Activated naive CD4-positive, alpha-beta T cell treated with anti-CD3 and anti-CD28 coated beads, Interleukin-2, amount 50 U/mL, for 24 hours (primary cell): ENCODE data around the gene MUSK.
"Not testable (repeated sequence)": the region's sequence is repeated elsewhere in the genome, so short reads cannot be mapped to it uniquely, and the experiment has no call there.

Experiments
- H3K27ac Mint-ChIP-seq: one replicate; pipeline ENCODE4 v1.8.0; 2021; ENCODE audit warnings: mild to moderate bottlenecking, mixed read lengths
- H3K27me3 Mint-ChIP-seq: one replicate; pipeline ENCODE4 v1.8.0; 2021; ENCODE audit warnings: mixed read lengths
- H3K36me3 Mint-ChIP-seq: one replicate; pipeline ENCODE4 v1.8.0; 2021; ENCODE audit warnings: mixed read lengths
- H3K4me1 Mint-ChIP-seq: one replicate; pipeline ENCODE4 v1.8.0; 2021; ENCODE audit warnings: mixed read lengths
- H3K4me3 Mint-ChIP-seq: one replicate; pipeline ENCODE4 v1.8.0; 2021; ENCODE audit warnings: mild to moderate bottlenecking, mixed read lengths
- H3K9me3 Mint-ChIP-seq: one replicate; pipeline ENCODE4 v1.8.0; 2021; ENCODE audit warnings: mixed read lengths

MUSK gene

DNA sequence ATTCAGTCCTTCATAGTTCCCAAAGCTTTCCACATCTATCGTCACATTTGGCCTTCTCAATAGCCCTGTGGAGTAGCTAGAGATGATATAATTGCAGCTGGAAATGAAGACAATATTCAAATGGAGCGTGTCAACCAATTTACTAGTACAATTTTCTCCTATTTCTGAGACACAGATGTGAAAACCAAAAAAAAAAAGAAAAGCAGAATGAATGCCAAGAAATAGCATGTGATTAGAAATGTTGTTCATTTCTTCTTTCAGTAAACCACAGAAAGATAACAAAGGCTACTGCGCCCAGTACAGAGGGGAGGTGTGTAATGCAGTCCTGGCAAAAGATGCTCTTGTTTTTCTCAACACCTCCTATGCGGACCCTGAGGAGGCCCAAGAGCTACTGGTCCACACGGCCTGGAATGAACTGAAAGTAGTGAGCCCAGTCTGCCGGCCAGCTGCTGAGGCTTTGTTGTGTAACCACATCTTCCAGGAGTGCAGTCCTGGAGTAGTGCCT, 99.0 kb downstream of the MUSK start:
- no peak overlapping the region for H3K27ac Mint-ChIP-seq
- H3K27me3 Mint-ChIP-seq, result no peaks in the 10 kb centered on the region
- H3K4me1 Mint-ChIP-seq, result no peaks in the 10 kb centered on the region
- no peaks in the 10 kb centered on the region for H3K9me3 Mint-ChIP-seq
- no peak overlapping the region for H3K4me3 Mint-ChIP-seq
- no peaks in the 10 kb centered on the region for H3K36me3 Mint-ChIP-seq

DNA sequence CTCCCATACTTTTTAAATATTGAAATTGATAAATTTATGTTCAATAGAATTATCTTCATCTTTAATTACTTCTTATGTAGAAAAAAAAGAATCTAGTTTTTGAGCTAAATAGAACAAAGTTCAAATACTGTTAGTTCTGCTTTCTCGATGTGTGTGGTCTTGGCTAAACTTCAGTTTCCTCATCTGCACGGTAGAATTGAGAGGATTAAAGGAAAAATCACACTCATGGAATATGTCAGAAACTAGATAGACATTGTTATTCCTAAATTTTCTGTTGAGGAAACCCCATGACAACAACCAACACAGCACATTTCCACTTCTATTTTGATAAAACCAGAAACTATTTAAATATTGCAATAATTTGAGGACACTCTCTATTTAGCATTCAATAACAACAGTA, 100.3 kb downstream of the MUSK start:
- Mint-ChIP-seq H3K36me3 (no peaks in the 10 kb centered on the region), H3K27me3 (no peaks in the 10 kb centered on the region), H3K27ac (no peak overlapping the region), H3K4me3 (no peak overlapping the region), H3K9me3 (no peaks in the 10 kb centered on the region), H3K4me1 (no peaks in the 10 kb centered on the region)

DNA sequence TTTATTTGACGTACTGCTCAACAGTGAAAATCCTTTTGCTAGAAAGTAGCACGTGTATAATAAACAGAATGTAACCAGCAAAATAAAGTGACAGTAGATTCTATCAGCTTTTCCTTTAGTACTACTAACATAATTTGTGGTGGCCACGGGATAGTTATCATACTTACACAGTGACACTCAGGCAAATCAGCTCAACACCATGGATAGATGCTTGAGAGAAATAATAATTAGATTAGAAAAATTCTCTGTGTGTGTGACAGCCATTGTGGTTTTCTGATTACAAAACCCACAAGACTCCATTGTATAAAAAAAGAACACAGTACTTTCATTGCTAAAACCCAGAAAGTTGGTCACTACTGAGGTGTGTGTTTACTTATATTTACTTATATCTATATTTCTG, 101.1 kb downstream of the MUSK start:
- no peaks in the 10 kb centered on the region for H3K9me3 Mint-ChIP-seq
- H3K4me1 Mint-ChIP-seq, result no peaks in the 10 kb centered on the region
- H3K27ac Mint-ChIP-seq, result no peak overlapping the region
- H3K4me3 Mint-ChIP-seq, result no peak overlapping the region
- H3K27me3 Mint-ChIP-seq, result no peaks in the 10 kb centered on the region
- H3K36me3 Mint-ChIP-seq, result no peaks in the 10 kb centered on the region

DNA sequence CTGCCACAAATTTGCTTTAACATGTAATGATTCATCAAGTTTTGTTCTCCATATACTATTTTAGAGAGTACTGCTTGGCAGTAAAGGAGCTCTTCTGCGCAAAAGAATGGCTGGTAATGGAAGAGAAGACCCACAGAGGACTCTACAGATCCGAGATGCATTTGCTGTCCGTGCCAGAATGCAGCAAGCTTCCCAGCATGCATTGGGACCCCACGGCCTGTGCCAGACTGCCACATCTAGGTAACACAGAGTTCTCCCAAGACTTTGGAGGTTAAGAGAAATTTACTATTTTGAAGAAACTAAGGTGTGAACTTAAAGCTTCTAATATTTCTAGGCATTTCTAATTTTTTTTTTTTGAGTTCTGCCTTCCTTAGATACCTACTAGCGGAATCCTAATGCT, 107.1 kb downstream of the MUSK start:
- H3K4me1 Mint-ChIP-seq, result no peaks in the 10 kb centered on the region
- no peak overlapping the region for H3K27ac Mint-ChIP-seq
- H3K27me3 Mint-ChIP-seq, result no peaks in the 10 kb centered on the region
- no peak overlapping the region for H3K4me3 Mint-ChIP-seq
- no peaks in the 10 kb centered on the region for H3K9me3 Mint-ChIP-seq
- H3K36me3 Mint-ChIP-seq, result no peaks in the 10 kb centered on the region

DNA sequence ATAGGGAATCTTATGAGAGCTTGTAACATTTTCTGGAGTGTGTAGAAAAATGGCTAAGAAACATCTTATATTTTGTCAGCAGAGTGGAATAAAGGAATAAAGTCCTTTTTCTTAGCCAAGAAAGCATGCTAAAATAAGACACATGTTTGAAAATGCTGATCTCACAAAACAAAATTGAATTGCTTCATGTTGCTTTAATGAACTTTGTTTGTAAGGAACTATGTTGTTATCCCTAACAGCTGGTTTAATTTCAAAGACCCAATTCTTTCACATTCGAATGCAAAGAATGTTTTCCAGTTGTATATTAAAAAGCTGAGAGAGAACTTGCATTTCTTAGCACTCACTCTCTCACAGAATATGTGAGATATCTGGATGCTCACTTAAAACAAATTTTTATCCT, 107.6 kb downstream of the MUSK start:
- H3K4me1 Mint-ChIP-seq, result no peaks in the 10 kb centered on the region
- H3K36me3 Mint-ChIP-seq, result no peaks in the 10 kb centered on the region
- no peaks in the 10 kb centered on the region for H3K9me3 Mint-ChIP-seq
- no peak overlapping the region for H3K4me3 Mint-ChIP-seq
- peaks cover 1% of the 10 kb centered on the region for H3K27me3 Mint-ChIP-seq
- H3K27ac Mint-ChIP-seq, result no peak overlapping the region

DNA sequence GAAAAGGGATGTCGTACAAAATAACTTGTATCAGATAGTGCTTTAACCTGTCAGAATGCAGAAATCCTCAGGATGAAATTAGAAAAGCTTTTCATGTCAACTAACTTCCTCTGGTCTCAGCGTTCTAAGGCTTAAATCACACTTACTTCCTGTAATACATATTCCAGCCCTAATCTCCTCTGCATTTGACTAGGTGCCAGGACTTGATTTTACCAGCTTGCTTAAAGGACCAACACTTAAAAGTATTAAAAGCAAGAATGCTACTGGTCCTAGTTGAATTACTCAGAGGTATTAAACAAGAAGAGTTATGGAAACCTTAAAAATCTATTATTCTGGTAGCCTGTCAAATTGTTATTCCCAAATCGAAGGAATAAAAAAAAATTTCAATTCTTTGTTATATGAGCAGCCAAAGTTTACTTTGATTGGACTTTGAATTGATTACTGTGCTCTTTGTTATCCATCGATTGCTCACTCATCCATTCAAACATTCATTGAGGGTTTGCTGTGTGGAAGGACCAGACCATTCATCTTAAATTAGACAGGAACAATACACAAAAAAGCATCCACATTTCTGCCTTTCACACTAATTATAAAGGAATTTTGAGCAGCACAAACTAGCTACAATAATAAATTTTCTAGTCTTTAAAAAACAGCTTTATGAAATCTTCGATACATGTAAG, 108.7 kb downstream of the MUSK start:
- peaks cover 1% of the 10 kb centered on the region for H3K27me3 Mint-ChIP-seq
- no peak overlapping the region for H3K27ac Mint-ChIP-seq
- H3K36me3 Mint-ChIP-seq, result no peaks in the 10 kb centered on the region
- no peaks in the 10 kb centered on the region for H3K4me1 Mint-ChIP-seq
- H3K9me3 Mint-ChIP-seq, result no peaks in the 10 kb centered on the region
- no peak overlapping the region for H3K4me3 Mint-ChIP-seq

DNA sequence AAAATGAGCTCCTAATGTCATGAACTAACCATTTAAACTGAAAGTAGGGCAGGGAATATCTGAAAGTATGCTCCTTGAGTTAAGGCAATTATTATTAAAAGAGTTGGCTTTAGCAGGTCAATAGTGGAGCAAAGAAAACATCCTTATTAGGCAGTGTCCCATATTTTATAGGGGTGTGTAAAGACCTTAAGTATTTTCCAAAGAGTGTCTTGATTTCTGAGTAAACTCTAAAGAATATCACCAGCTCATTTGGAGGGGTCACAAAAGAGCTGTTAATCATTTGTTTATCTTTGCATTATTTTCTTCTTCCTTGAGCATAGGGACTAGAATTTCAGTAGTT, 109.3 kb downstream of the MUSK start:
- Mint-ChIP-seq H3K27ac (no peak overlapping the region), H3K9me3 (no peaks in the 10 kb centered on the region), H3K36me3 (no peaks in the 10 kb centered on the region), H3K4me3 (no peak overlapping the region), H3K27me3 (peaks cover 1% of the 10 kb centered on the region), H3K4me1 (no peaks in the 10 kb centered on the region)

DNA sequence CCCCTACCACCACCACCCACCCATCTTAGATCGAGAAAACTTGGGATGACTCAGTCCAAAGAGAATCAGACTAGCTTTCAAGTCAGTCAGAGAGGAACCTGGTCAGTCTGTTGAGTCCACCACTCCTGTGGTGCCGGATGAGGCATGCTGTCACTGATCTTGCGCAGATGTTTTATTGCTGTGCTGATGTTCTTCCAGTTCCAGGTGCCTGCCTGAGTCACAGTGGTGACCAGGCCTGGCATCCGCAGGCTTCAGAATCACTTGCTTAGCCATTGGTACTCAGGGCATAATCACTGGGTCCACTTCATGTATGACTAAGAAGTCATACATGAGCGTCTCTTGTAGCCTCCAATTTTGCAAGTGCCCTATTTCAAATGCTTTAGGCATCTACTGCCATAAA, 114.1 kb downstream of the MUSK start:
- H3K4me1 Mint-ChIP-seq, result no peaks in the 10 kb centered on the region
- no peak overlapping the region for H3K4me3 Mint-ChIP-seq
- H3K36me3 Mint-ChIP-seq, result no peaks in the 10 kb centered on the region
- peaks cover 1% of the 10 kb centered on the region for H3K27me3 Mint-ChIP-seq
- no peak overlapping the region for H3K27ac Mint-ChIP-seq
- no peaks in the 10 kb centered on the region for H3K9me3 Mint-ChIP-seq

DNA sequence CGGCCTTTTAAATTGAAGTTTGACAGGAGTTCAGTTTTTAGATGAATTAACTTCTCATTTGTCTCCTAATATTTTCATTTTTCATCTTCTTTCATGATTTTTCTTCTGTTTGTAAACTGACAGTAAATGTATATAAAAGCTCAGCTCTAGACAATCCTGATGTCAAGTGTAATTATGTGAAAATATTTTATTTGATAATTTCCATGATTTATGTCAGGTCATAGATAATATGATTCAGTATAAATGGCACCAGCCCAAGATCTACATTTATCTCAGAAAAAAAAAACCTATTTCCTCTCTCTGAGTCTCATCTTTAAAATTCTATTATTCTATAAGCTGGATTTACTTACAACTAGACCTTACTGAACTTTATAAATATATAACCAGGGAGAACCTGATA, 115.7 kb downstream of the MUSK start:
- Mint-ChIP-seq H3K4me3 (no peak overlapping the region), H3K9me3 (no peaks in the 10 kb centered on the region), H3K27me3 (peaks cover 1% of the 10 kb centered on the region), H3K4me1 (no peaks in the 10 kb centered on the region), H3K27ac (no peak overlapping the region), H3K36me3 (no peaks in the 10 kb centered on the region)

DNA sequence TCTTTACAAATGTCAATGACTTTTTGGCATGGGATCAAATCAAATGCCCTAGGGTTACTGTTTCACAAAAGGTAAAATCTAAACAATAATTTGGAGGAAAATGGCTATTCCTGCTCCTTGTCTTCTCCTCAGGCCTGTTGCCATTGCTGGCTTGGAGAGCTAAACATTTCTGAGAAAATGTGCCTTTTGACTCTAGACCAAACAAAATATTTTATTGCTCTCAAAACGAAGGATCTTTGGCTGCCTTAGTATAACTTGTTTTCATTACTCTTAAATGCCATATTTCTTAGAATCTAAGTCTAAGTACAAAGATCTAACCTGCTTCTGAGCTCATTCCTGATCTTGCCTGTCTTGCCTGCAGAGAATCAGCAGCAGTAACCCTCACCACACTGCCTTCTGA, 116.6 kb downstream of the MUSK start:
- no peaks in the 10 kb centered on the region for H3K4me1 Mint-ChIP-seq
- no peaks in the 10 kb centered on the region for H3K9me3 Mint-ChIP-seq
- H3K36me3 Mint-ChIP-seq, result no peaks in the 10 kb centered on the region
- H3K4me3 Mint-ChIP-seq, result no peak overlapping the region
- H3K27me3 Mint-ChIP-seq, result peaks cover 1% of the 10 kb centered on the region
- no peak overlapping the region for H3K27ac Mint-ChIP-seq

DNA sequence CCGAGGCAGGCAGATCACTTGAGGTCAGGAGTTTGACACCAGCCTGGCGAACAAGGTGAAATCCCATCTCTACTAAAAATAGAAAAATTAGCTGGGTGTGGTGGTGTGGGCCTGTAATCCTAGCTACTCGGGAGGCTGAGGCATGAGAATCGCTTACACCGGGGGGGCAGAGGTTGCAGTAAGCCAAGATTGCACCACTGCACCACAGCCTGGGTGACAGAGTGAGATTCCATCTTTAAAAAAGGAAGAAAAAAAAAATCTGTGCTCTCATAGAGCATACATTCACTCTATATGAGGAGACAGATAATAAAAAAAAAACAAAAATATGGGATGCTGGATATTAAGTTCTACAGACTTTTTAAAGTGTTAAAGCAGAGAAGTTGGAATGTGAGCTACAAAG, 119.8 kb downstream of the MUSK start:
- H3K27me3 Mint-ChIP-seq, H3K4me1 Mint-ChIP-seq, H3K4me3 Mint-ChIP-seq, H3K36me3 Mint-ChIP-seq, H3K27ac Mint-ChIP-seq, H3K9me3 Mint-ChIP-seq: not testable (repeated sequence)

DNA sequence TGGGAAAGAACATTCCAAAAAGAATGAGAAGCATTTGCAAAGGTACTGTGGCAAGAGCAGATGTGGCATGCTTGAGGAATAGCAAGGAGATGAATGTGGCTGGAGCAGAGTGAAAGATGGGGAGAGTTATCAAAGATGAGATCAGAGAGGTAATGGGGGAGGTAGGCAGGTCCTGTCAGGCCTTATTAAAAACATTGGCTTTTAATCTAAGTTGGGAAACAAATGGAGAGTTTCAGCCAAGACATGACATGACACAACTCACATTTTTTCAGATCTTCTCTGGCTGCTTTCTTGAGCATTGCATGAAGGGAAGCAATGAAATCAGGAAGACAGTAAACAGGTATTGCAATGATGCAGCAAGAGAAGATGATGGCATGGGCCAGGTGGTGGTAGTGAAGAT, 120.3 kb downstream of the MUSK start:
- Mint-ChIP-seq H3K4me3 (no peak overlapping the region), H3K36me3 (no peaks in the 10 kb centered on the region), H3K27ac (no peak overlapping the region), H3K4me1 (no peaks in the 10 kb centered on the region), H3K27me3 (no peaks in the 10 kb centered on the region), H3K9me3 (no peaks in the 10 kb centered on the region)

DNA sequence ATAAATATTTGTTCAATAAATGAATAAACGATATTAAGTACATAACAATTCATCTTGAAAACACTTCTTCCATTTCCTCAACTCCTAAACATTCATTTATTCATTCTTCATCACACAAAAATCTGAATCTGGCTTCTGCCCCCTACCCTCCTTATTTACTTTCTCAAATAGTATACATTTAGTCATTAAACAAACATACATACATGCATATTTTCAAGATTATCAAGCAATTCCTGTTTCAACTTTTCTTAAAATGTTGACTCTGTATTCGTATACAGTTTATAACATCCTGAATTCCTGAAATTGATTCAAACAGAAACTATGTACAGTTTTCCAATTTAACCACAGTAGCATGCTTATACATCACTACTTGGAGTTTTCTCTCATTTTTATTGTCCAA, 129.0 kb downstream of the MUSK start:
- no peaks in the 10 kb centered on the region for H3K9me3 Mint-ChIP-seq
- H3K4me3 Mint-ChIP-seq, result no peak overlapping the region
- no peak overlapping the region for H3K27ac Mint-ChIP-seq
- H3K4me1 Mint-ChIP-seq, result no peaks in the 10 kb centered on the region
- H3K27me3 Mint-ChIP-seq, result no peaks in the 10 kb centered on the region
- no peaks in the 10 kb centered on the region for H3K36me3 Mint-ChIP-seq

DNA sequence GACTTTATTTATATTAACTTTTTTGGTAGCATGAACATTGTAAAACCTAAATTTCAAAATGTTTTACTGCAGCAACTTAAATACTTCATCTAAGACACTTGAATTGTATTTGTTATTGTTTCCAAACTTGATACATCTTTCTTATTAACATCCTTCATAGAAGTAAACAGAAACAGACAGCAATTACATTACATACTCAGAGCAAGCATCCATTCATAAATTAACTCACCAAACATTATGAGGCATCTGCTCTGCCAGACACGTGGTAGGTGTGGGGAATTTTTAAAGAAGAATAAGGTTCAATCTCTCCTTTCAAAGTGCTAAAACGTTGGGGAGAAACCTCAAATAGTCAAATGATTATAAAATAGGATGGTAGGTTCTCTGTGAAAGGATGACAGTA, 130.8 kb downstream of the MUSK start:
- Mint-ChIP-seq H3K27ac (no peak overlapping the region), H3K4me3 (no peak overlapping the region), H3K9me3 (no peaks in the 10 kb centered on the region), H3K36me3 (no peaks in the 10 kb centered on the region), H3K4me1 (no peaks in the 10 kb centered on the region), H3K27me3 (no peaks in the 10 kb centered on the region)

DNA sequence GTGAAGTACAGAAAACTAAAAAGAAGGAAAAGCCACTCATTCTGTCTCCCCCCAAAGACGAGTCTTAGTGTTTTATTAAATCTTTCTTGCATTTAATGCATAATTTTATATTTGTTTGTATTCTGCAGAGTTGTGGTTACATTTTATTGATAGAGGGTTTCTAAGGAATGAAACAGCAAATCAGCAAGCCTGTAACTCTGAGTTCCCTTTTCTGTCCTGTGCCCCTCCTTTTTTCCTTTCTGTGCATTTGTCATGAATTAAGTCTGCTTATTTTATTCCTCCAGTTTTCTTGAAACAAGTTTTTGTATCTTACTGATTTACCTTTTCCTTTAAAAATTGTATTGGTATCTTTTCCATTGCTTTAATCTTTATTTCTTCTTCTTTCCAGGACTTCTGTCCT, 132.8 kb downstream of the MUSK start:
- H3K27me3 Mint-ChIP-seq, result no peaks in the 10 kb centered on the region
- no peak overlapping the region for H3K27ac Mint-ChIP-seq
- H3K36me3 Mint-ChIP-seq, result no peaks in the 10 kb centered on the region
- H3K4me3 Mint-ChIP-seq, result no peak overlapping the region
- no peaks in the 10 kb centered on the region for H3K4me1 Mint-ChIP-seq
- no peaks in the 10 kb centered on the region for H3K9me3 Mint-ChIP-seq

DNA sequence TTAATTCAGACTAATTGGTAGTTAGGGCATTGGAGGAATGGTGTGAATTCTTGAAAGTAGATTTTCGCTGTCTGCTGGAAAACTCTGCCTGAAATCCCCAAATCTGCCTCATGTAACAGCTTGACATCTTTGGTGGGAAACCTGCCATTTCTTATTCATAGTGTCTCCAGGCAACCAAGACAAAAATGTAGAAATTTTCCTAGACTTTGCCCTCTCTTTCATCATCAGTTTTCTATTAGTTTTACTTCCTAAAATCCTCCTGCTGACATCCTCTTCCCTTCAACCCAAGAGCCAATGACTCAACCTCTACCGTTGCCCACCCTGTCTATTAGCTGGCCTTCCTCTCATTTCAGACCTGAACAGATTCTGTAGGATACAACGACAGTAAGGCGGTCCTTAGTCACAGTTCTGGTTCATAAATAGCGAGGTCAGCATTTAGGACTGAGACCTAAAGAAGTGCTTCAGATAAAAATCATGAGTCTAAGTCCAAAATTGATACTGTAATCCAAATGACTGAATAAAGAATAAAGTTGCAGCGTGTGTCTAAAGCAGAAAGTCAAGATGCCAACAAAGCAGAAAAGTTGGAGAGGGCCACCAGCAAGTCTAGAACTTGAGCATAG, 133.9 kb downstream of the MUSK start:
- Mint-ChIP-seq H3K27me3 (no peaks in the 10 kb centered on the region), H3K4me3 (no peak overlapping the region), H3K36me3 (no peaks in the 10 kb centered on the region), H3K27ac (no peak overlapping the region), H3K9me3 (no peaks in the 10 kb centered on the region), H3K4me1 (no peaks in the 10 kb centered on the region)
